ENCODE data around the gene FBXL20. TPM values are rescaled to one million over a fixed set of nuclear protein-coding genes. Genes with fewer than 3 reads are reported as not detected.

Gene FBXL20
- total RNA-seq, 1 donor from 2014 or later = 18.3 TPM

- FAIRE-seq (no peak), DNase-seq (ENCODE audit: low read depth) (no peak)
- H3K9ac ChIP-seq (ENCODE audit: low read length) = peak overlapping the region; percentile 14
- H3K9me3 Mint-ChIP-seq (ENCODE audit: unreplicated experiment) = no peaks in the 10 kb centered on the region
- H4K20me1 ChIP-seq (ENCODE audit: insufficient read depth, low read length) = peaks cover 6% of the 10 kb centered on the region
- H3K27ac ChIP-seq (ENCODE audit: low read depth, low read length) = peak overlapping the region; percentile 38
- no peaks in the 10 kb centered on the region for H3K36me3 Mint-ChIP-seq (ENCODE audit: low read depth, unreplicated experiment)
- no peaks in the 10 kb centered on the region for H3K79me2 ChIP-seq (ENCODE audit: insufficient read depth, low read length)
- H3K4me1 Mint-ChIP-seq (ENCODE audit: low read depth, unreplicated experiment) = peaks cover 8% of the 10 kb centered on the region
- no peak overlapping the region for H3K4me3 ChIP-seq (ENCODE audit: insufficient read depth, low read depth, low read length)
- H3K4me2 ChIP-seq (ENCODE audit: low read length) = peak overlapping the region; percentile 21
- H3K4me1 ChIP-seq (ENCODE audit: insufficient read depth, low read length) = peaks cover 7% of the 10 kb centered on the region
- H3K27me3 Mint-ChIP-seq (ENCODE audit: low read depth, unreplicated experiment) = no peaks in the 10 kb centered on the region
- H2AFZ ChIP-seq (ENCODE audit: low read depth, low read length) = no peak overlapping the region
- TF ChIP-seq EZH2 (IDR thresholded peaks at IDR 0.05; ENCODE audit: insufficient read depth, low read length) = no peak
- H3K27me3 ChIP-seq (ENCODE audit: insufficient read depth, low read length) = no peaks in the 10 kb centered on the region
- no peaks in the 10 kb centered on the region for H3K9me3 ChIP-seq (ENCODE audit: insufficient read depth, low read depth, low read length)
- H3K27ac Mint-ChIP-seq (ENCODE audit: unreplicated experiment) = no peak overlapping the region
- H3K4me3 Mint-ChIP-seq (ENCODE audit: unreplicated experiment) = no peak overlapping the region
- H3K36me3 ChIP-seq (ENCODE audit: insufficient read depth, low read length) = no peaks in the 10 kb centered on the region
These were observed 35.6 kb downstream of the FBXL20 start for GRCh38 chr17:39365872-39366271.

GRCh38 chr17:39365242-39365641, 36.2 kb downstream of the FBXL20 start:
- Histone ChIP-seq H3K27ac (ENCODE audit: low read depth, low read length) (peak overlapping the region; percentile 38), H3K27me3 (ENCODE audit: insufficient read depth, low read length) (no peaks in the 10 kb centered on the region), H3K4me3 (ENCODE audit: insufficient read depth, low read depth, low read length) (no peak overlapping the region), H2AFZ (ENCODE audit: low read depth, low read length) (no peak overlapping the region), H4K20me1 (ENCODE audit: insufficient read depth, low read length) (peaks cover 12% of the 10 kb centered on the region), H3K36me3 (ENCODE audit: insufficient read depth, low read length) (no peaks in the 10 kb centered on the region), H3K79me2 (ENCODE audit: insufficient read depth, low read length) (no peaks in the 10 kb centered on the region), H3K9ac (ENCODE audit: low read length) (peak overlapping the region; percentile 14), H3K9me3 (ENCODE audit: insufficient read depth, low read depth, low read length) (no peaks in the 10 kb centered on the region), H3K4me2 (ENCODE audit: low read length) (peak overlapping the region; percentile 21), H3K4me1 (ENCODE audit: insufficient read depth, low read length) (peaks cover 7% of the 10 kb centered on the region)
- Mint-ChIP-seq H3K9me3 (ENCODE audit: unreplicated experiment) (no peaks in the 10 kb centered on the region), H3K27ac (ENCODE audit: unreplicated experiment) (no peak overlapping the region), H3K4me1 (ENCODE audit: low read depth, unreplicated experiment) (peaks cover 12% of the 10 kb centered on the region), H3K4me3 (ENCODE audit: unreplicated experiment) (no peak overlapping the region), H3K27me3 (ENCODE audit: low read depth, unreplicated experiment) (no peaks in the 10 kb centered on the region), H3K36me3 (ENCODE audit: low read depth, unreplicated experiment) (peaks cover 1% of the 10 kb centered on the region)
- DNase-seq (ENCODE audit: low read depth) = peak; percentile 79
- TF ChIP-seq EZH2 (IDR thresholded peaks at IDR 0.05; ENCODE audit: insufficient read depth, low read length) = no peak
- no peak for TF ChIP-seq CTCF (IDR thresholded peaks at IDR 0.05; ENCODE audit: insufficient read depth, low read depth, low read length)
- FAIRE-seq = no peak

- no peak overlapping the region for H3K4me2 ChIP-seq (ENCODE audit: low read length)
- Mint-ChIP-seq H3K27ac (ENCODE audit: unreplicated experiment) (no peak overlapping the region), H3K4me3 (ENCODE audit: unreplicated experiment) (no peak overlapping the region), H3K27me3 (ENCODE audit: low read depth, unreplicated experiment) (no peaks in the 10 kb centered on the region), H3K9me3 (ENCODE audit: unreplicated experiment) (no peaks in the 10 kb centered on the region), H3K36me3 (ENCODE audit: low read depth, unreplicated experiment) (peaks cover 1% of the 10 kb centered on the region), H3K4me1 (ENCODE audit: low read depth, unreplicated experiment) (peaks cover 12% of the 10 kb centered on the region)
- TF ChIP-seq EZH2 (IDR thresholded peaks at IDR 0.05; ENCODE audit: insufficient read depth, low read length) (no peak), CTCF (IDR thresholded peaks at IDR 0.05; ENCODE audit: insufficient read depth, low read depth, low read length) (no peak)
- DNase-seq (ENCODE audit: low read depth) (no peak), FAIRE-seq (no peak)
- H3K4me3 ChIP-seq (ENCODE audit: insufficient read depth, low read depth, low read length) = no peak overlapping the region
- no peak overlapping the region for H2AFZ ChIP-seq (ENCODE audit: low read depth, low read length)
- H3K36me3 ChIP-seq (ENCODE audit: insufficient read depth, low read length) = no peaks in the 10 kb centered on the region
- H4K20me1 ChIP-seq (ENCODE audit: insufficient read depth, low read length) = peaks cover 12% of the 10 kb centered on the region
- H3K27me3 ChIP-seq (ENCODE audit: insufficient read depth, low read length) = no peaks in the 10 kb centered on the region
- no peaks in the 10 kb centered on the region for H3K79me2 ChIP-seq (ENCODE audit: insufficient read depth, low read length)
- H3K4me1 ChIP-seq (ENCODE audit: insufficient read depth, low read length) = peaks cover 7% of the 10 kb centered on the region
- H3K9ac ChIP-seq (ENCODE audit: low read length) = no peak overlapping the region
- H3K9me3 ChIP-seq (ENCODE audit: insufficient read depth, low read depth, low read length) = no peaks in the 10 kb centered on the region
- H3K27ac ChIP-seq (ENCODE audit: low read depth, low read length) = peak overlapping the region; percentile 38
These were observed 37.0 kb downstream of the FBXL20 start for GRCh38 chr17:39364236-39365025.

Measured in astrocyte (in vitro differentiated cells and primary cell).